ENCODE measurements around the gene CASP2. TPM values are rescaled to one million over a fixed set of nuclear protein-coding genes. Genes with fewer than 3 reads are reported as not detected.

CASP2 gene
- total RNA-seq, 4 donors from 2014 or later = 34.8 to 43.7 (median 38.3) TPM

- H3K27me3 ChIP-seq = no peaks in the 10 kb centered on the region
- TF ChIP-seq, protein P1, sequence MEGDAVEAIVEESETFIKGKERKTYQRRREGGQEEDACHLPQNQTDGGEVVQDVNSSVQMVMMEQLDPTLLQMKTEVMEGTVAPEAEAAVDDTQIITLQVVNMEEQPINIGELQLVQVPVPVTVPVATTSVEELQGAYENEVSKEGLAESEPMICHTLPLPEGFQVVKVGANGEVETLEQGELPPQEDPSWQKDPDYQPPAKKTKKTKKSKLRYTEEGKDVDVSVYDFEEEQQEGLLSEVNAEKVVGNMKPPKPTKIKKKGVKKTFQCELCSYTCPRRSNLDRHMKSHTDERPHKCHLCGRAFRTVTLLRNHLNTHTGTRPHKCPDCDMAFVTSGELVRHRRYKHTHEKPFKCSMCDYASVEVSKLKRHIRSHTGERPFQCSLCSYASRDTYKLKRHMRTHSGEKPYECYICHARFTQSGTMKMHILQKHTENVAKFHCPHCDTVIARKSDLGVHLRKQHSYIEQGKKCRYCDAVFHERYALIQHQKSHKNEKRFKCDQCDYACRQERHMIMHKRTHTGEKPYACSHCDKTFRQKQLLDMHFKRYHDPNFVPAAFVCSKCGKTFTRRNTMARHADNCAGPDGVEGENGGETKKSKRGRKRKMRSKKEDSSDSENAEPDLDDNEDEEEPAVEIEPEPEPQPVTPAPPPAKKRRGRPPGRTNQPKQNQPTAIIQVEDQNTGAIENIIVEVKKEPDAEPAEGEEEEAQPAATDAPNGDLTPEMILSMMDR (IDR thresholded peaks at IDR 0.05) = no peak
- TF ChIP-seq POLR2A (IDR thresholded peaks at IDR 0.05) = no peak
- peak overlapping the region; percentile 19 to 72 (median 29) for H3K27ac ChIP-seq
These were observed 8.0 kb upstream of the CASP2 start for GRCh38 chr7:143280160-143280559.

GRCh38 chr7:143280566-143280965, 7.6 kb upstream of the CASP2 start:
- Histone ChIP-seq H3K4me1 (peaks cover 0 to 15% (median 7%) of the 10 kb centered on the region in 4 donors), H3K27ac (peak overlapping the region in 2 of 4 donors; percentile 37 to 72), H3K36me3 (no peaks in the 10 kb centered on the region), H3K4me3 (no peak overlapping the region), H3K9me3 (no peaks in the 10 kb centered on the region), H3K27me3 (no peaks in the 10 kb centered on the region)
- DNase-seq = no peak
- TF ChIP-seq POLR2A (IDR thresholded peaks at IDR 0.05) = no peak
- TF ChIP-seq, protein P1 (IDR thresholded peaks at IDR 0.05) = no peak

More at GRCh38 chr7:143280160-143280559, 8.0 kb upstream of the CASP2 start:
- Histone ChIP-seq H3K36me3 (no peaks in the 10 kb centered on the region), H3K9me3 (no peaks in the 10 kb centered on the region), H3K4me3 (peak overlapping the region in 1 of 4 donors; percentile 7), H3K4me1 (peaks cover 0 to 15% (median 7%) of the 10 kb centered on the region in 4 donors)
- no peak for DNase-seq

DNA sequence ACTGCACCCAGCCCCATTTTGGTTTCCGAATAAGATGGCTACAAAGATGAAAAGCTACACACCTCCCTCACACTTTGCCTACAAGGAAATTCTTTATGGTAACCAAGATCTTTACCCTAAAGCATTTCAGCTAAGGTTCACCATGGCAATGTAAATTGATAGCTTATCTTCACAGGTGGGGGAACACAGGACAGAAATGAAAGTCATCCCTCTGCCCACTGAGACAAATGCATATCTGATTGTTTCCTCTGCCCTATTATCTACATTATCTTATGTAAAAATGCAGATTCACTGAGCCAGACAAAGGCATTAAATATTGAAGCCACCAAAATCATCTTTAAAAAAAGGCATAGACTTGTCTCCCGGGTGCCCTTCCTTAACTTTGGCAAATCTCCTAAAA, 6.6 kb upstream of the CASP2 start:
- Histone ChIP-seq H3K9me3 (no peaks in the 10 kb centered on the region), H3K4me3 (no peak overlapping the region), H3K4me1 (peaks cover 0 to 15% (median 7%) of the 10 kb centered on the region in 4 donors), H3K27ac (no peak overlapping the region), H3K36me3 (no peaks in the 10 kb centered on the region), H3K27me3 (no peaks in the 10 kb centered on the region)
- DNase-seq = no peak
- TF ChIP-seq, protein P1 (IDR thresholded peaks at IDR 0.05) = no peak
- no peak for TF ChIP-seq POLR2A (IDR thresholded peaks at IDR 0.05)

DNA sequence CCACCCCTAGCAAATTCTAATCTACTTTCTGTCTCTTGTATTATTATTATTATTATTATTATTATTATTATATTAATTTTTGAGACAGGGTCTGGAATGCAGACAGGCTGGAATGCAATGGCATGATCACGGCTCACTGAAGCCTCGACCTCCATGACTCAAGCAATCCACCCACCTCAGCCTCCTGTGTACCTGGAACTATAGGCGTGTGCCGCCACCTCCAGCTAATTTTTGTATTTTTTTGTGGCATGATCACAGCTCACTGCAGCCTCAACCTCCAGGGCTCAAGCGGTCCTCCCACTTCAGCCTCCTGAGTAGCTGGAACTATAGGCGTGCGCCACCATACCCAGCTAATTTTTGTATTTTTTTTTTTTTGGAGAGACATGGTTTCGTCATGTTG, 6.0 kb upstream of the CASP2 start:
- no peaks in the 10 kb centered on the region for H3K27me3 ChIP-seq
- DNase-seq = no peak
- no peak overlapping the region for H3K4me3 ChIP-seq
- no peak overlapping the region for H3K27ac ChIP-seq
- H3K4me1 ChIP-seq = peaks cover 0 to 19% (median 7%) of the 10 kb centered on the region in 4 donors
- H3K36me3 ChIP-seq = no peaks in the 10 kb centered on the region
- no peak for TF ChIP-seq POLR2A (IDR thresholded peaks at IDR 0.05)
- TF ChIP-seq, protein P1 (IDR thresholded peaks at IDR 0.05) = no peak
- no peaks in the 10 kb centered on the region for H3K9me3 ChIP-seq

DNA sequence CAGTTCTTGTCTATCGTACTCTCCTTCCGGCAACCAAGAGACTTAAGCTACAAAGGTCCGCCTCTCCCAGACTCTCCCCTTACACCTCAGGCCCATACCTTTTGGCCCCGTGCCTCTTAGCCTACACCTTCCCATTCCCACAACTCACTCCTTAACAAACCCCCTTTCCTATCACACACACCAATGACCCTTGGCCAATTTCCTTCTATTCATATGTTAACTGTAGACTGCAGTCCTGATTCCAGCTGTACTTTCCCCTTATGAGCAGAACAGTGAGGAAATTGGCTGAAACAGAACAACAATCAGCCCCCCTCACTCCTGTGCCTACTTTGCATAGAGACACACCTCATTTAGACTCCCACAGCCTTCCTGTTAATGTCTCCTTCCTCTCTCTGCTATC, 4.8 kb upstream of the CASP2 start:
- Histone ChIP-seq H3K27me3 (no peaks in the 10 kb centered on the region), H3K36me3 (no peaks in the 10 kb centered on the region), H3K4me1 (peaks cover 0 to 26% (median 7%) of the 10 kb centered on the region in 4 donors), H3K9me3 (no peaks in the 10 kb centered on the region), H3K4me3 (no peak overlapping the region), H3K27ac (peak overlapping the region; percentile 40 to 87 (median 64))
- DNase-seq = no peak
- no peak for TF ChIP-seq POLR2A (IDR thresholded peaks at IDR 0.05)
- TF ChIP-seq, protein P1 (IDR thresholded peaks at IDR 0.05) = no peak

All from Peyer's patch (tissue), 4 donors.